Tongue (tissue), 2 donors: Measurements from ENCODE around the gene SLX4IP. TPM values are rescaled to one million over a fixed set of nuclear protein-coding genes. Genes with fewer than 3 reads are reported as not detected.

ENCODE experiments used
- DNase-seq: peaks from one replicate; pipeline ENCODE4 v3.0.0-alpha.2; 2015
- total RNA-seq: library from RNA; depleted of rRNA; stranded (reverse); fragments of >200 nt; gene quantifications from one replicate; pipeline ENCODE4 v1.2.3, GENCODE V29; 2014

The SLX4IP gene
- total RNA-seq, 1 donor from 2014 or later: 7.6 TPM

DNA sequence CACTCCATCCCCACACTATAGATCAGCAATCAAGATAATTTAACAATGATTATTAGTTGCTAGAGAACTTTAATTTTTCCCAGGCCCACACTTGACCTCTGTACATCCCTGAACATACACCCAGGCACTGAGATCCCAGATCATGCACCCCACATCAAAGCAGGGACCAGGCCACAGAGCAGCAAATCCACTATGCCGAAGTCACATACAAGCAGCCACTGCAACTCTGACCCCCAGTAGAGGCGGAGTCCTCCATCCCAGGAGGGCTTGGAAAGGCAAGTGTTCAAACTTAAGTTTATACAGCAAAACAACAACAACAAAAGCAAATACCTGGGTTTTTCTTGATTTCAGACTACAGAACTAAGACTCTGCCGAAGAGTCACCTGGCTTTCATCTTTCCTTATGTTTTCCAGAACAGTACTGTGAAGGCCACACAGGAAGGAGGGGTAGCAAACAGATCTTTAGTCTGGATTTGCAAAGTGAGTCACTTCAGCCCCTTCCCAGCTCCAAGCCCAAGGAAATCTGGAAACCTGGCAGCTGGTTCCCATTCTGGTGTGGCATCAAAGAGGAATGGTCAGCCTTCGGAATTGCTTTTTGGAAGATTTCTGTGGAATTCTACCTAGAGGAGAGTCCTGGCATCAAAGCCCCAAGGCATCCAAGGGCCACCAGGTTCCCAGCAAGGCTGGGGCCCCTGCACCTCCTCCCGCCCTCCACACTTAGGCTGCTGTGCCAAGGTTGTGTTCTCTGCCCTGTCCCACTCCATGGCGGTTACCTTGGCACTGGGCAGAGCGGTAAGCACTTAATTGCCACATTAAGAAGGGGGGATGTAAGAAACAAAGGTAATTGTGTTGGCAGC is 231.3 kb downstream of the SLX4IP start:
- no peak for DNase-seq

DNA sequence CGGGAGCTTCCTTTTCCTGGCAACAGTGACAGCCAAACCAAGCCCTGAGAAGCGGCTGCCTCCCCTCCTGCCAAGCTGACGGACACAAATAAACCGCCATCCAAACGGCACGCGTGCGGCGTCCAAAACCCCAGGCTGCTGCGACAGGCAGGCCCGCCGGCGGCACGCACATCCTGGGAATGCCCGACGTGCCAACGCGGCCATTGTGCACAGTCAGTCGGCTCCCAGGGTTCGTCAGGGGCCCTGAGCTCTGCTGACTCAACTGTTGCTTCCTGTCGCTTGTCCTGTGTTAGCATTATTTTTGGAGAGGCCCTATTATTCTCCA is 231.9 kb downstream of the SLX4IP start:
- no peak for DNase-seq

DNA sequence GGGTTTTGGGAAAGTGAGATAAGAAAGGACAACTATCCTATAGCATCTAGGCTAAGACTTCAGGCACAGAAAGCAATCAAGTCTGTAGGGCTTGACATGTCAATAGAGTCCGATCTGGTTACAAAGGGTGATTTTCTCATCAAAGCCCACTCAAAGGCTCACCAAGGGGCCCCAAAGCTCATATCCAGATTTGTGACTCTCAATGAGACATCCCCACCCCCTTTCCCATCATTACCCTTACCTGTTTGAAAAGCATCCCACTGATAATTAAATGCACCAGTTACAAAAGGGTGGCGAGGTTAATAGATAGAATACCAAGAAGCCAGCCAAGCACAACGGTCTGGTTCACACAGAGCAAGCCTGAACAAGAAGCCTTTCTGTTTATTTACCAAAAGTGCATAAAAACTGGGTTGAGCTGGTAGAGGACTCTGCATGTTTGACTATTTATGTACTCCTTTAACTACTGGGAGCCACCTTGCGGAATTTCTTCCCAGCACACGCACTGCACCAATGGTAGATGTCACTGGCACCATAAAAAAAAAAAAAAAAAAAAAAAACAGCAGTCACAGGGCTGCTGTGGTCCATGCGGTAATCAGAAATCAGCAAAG is 232.6 kb downstream of the SLX4IP start:
- no peak for DNase-seq

DNA sequence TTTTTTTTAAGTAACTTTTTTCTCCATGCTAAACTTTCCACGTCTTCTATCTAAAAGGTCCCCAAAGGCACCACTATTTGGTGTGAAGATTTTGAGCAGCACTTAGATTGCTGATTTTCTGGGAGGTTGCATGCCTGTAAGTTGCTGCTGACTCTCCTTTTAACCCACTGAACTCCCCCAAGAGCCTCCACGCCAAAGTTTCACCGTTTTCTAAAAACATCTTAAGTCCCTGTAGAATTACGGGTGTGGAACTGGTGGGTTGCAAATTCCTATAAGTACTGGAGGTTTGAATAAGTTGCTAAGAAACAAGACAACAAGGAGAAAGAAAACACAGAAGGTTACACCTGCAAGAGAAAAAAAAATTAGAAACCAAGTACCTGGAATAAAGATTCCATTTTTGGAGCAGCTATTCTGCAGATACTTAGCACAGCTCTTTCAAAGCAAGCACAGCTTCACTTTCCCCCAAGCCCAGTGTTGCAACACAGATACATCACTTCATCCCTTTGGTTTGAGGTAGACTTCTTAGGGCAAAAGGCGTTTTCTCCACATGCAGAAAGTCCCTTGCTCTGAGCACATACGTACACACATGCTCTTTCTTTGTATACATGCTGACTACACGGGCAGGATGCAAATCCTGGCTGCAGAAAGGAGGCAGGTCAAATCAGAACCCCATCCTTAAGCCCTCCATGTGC is 233.7 kb downstream of the SLX4IP start:
- DNase-seq: no peak

DNA sequence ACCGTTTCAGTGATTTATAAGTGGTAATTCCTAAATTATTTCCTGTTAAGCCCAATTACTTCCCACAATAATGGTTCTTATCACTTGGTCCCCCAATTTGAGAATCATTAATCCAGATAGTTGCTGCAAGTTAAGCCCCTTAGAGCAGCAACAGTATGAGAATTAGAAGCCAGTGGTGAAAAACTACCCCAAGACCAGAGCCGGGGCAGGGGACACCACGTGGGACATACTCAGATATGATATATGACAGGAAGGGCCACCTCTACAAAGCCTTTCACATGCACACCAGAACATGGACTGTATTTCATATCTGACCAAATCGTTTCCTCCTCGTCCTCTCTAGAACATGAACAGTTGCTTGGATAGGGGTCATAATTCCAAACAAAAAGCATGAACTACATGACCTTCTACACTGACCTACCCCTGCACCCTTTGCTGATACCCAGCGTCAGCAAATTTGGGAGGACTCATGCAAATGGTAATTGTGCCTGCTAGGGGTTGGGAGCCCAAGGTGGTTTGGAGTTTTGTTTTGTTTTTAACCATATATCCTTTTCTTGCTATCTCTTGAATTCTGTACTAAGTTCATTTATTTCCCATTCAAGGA is 234.8 kb downstream of the SLX4IP start:
- no peak for DNase-seq

DNA sequence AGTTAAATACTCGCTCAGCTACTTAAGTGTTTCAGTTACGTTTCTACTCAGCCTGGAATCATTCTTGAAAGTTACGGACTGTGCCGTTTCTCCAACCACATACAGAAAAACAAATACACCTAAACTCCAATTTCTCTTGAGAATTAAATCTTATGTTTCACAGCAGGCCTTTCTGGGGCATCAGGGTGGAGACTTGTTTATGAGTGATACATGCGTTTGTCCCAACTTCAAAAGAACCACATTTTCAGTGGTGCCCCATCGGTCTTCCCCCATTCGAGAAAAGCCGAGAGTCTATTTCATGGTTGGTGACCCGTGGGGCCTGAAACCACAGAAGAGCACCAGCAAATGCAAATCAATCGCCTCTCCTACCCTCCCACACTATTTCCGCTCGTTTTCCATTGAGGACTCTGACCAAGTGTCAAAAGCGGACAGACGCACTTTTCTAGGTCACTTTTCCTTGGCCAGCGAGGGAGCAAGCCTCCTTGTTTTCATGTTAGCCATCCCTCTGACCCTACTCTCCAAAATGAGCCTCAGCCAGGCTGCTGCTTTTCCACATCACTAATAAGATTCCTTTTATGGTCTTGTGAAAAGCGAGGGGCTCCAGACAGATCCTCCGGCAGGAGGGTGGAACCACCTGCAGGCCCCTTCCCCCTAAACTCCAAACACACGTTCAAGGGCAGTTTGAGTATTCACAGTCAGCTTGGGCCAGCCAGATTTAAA is 235.6 kb downstream of the SLX4IP start:
- DNase-seq: no peak

DNA sequence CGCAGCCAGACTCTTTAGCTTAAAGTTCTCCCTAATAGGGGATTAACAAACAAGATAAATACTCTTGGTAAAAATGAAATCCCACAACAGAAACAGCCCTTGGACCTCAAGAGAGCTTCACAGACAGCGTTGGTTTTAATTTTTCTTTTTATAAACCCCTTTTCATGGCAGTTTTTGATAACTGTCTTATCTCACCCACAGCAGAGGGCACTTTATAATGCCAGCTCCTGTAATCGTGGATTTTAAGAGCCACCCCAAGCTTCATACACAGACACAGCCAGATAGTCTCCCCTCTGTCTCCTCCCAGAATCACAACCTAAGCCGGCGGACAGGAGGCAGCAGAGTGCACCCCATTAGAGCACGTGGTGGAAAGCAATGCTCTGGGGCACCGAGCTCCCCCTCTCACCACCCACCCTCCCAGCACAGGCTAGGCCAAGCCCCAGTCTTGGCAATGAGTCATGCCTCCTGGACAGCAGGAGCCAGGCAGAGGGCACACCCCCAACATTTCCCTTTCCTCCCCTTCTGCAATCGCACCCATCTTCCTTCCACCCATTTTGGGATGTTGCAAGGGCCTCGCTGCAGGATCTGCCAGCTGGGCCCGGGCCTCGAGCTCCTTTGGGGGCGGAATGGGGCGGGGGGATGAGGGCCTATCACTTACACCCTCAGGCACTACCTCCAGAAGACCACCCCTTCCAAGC is 236.3 kb downstream of the SLX4IP start:
- peak; percentile 93 for DNase-seq

DNA sequence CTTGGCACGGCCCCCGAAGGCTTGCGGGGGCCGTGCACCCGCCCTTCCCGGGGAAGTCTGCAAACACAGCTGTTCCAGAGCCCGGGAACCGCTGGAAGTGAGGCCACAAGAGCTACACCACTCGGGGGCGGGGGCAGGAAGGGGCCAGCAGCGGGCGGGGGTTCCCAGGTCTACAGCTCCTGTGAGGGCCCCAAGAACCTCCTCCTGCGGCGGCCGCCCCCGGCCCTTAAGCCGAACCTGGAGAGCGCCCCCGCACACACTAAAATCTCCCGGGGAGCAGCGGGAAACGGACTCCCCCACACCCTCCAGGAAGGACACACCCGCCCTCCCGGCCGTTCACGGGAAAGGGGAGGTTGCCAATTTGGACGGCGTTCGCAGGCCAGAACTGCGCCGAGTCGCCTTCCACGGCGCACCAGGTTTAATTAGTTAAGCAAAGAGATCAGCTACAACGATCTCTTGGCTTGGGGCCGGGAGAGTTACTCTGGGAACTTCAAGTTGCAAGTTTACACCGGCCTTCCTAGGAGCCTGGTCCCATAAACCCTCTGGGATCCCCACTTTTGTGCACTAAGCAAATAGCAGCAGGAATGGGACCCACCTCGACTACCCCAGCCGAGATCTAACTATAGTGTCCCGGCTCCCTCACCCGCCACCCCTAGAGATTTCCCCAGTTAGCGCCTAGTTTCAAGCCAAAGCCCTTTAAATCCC is 237.0 kb downstream of the SLX4IP start:
- DNase-seq: peak; percentile 93

DNA sequence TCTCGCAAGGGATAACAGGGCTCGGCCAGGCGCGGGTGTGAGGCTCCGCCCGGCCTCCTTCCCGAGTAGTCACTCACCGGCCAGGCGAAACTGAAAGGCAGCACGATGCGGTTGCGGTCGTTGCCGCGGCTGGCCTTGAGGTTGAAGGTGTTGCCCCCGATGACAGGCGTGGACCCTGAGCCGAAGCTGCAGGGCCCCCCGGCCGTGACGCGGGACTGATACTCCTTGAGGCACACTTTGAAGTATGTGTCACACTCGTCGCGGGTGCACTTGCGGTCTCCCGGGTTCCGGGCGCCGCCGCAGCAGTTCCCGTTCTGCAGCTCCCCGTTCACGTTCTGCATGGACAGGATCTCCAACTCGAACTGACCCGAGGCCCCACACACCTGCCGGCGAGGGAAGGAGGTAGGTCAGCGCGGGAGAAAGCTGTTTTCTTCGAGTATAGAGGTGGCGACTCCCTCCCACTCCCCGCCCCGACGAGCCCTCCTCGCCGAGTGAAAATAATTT is 237.6 kb downstream of the SLX4IP start:
- DNase-seq: no peak

DNA sequence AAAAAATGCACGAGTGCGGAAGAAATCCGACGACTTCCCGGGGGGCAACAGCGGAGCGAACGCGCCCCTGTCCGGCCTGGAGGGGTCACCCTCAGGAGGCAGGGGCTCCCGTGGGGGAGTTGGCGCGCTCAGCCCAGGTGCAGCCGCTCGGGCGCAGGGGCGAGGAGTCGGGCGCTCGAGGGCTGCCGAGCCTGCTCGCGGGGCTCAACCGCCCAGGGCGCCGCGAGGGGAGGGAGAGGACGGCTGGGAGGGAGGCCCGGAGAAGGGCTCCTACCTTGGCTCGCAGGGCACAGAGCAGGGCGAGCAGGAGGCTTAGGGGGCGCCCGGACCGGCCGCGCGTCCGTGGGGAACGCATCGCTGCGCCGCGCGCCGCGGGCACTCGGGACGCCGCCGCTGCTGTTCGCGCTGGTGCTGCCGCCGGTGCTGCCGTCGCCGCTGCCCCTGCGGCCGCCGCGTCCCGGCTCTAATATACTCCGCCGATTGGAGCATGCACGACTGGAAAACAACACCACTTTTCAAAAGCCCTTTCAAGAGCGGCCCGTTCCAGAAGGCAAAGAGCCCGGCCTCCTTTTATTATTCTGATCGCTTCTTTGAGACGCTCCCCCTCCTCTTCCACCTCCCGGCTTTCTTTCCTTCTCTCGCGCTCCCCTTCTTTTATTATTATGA is 238.2 kb downstream of the SLX4IP start:
- no peak for DNase-seq

DNA sequence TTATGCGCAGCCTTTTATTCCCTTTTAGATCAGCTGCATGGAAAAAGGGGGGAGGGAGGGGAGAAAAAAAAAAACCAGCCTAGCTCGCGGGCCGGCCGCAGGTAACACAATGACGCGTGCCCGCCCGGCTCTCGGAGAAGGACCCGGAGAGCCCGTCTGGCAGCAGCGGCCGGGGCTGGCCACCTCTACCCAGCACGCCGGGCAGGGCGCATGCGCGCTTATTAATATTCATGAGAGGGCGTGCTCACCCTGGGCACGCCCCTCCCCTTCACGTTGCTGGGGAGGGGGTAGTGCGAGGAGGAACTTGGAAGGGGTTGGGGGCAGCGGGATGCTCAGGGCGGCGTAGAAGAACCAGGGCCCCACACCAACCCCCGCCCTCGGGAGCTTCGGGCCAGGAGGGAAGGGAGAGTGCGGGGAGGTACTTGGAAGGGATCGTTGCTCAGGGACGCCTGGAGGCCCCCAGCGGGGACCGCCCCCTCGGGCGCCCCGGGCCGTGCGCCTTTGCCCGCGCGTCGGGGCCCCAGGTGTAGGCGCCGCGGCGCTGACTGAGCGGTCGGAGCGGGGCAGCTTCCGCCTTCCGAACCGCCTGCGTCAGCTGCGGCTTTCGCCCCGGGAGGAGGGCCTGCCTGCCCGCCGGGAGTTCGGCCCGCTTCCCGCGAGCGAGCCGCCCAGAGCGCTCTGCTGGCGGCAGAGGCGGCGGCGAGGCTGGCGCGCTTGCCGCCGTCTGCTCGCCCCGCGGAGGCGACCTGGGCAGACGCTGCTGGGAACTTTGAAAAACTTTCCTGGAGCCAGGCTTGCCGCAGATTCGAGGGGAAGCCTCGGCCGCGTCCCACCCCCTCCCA is 239.0 kb downstream of the SLX4IP start, which contains the start of gene JAG1:
Gene JAG1 (minus strand): TSS at position 158 of the 842 bp plus-strand sequence. CDS start 469 bp downstream, outside the sequence.
- peak; percentile 98 for DNase-seq

DNA sequence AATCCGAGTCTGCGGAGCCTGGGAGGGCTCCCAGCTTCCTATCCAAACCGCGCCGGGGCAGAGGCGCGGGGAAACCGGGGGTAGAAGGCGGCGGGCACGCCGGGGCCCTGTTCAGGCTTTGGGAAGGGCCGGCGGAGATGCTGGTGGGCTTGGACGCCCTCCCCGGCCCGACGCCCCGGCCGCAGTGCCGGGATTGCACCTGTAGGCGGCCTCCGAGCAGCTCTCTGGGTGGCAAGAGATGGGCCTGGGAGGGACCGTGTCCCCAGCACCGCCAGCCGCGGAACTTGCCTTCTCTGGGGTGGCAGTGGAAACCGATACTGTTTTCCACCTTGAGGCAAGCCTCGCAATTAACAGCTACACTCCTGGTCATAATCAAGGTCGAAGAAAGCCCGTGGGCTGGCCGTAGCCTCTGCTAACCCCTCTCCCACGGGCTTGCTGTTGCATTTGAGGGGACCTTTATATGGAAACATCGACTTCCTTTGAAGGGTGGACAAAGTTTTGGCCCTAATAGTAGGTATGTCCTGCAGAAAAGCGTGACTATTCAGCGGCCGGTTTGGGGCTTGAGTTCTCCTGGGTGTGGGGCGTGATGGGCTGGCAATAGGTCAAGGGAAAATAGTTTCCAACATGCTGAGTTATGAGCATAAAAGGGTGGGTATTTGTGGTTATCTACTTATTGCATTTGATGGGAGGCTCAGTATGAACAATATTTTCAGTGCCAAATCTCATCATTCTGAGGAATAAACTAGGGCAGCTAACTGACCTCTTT is 239.8 kb downstream of the SLX4IP start:
- DNase-seq: peak; percentile 86

DNA sequence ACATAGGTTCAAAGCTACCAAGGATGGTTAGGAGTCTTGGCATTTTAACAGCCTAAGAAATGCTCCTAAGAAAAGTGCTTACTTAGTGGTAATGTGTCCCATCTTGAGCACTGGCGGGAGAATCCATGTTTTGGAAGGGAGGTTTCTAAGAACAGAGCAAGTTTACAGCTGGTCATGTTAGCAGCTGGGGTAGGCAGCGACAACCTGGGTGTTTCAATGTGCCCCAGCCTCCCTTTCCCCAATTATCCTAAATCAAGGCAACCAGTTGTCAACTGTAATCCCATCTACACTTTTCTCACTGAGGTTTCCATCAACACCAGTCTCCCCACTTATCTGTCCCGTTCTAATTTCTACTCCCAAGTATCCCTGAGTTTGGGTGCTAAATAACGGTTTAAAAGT is 240.3 kb downstream of the SLX4IP start:
- DNase-seq: no peak

DNA sequence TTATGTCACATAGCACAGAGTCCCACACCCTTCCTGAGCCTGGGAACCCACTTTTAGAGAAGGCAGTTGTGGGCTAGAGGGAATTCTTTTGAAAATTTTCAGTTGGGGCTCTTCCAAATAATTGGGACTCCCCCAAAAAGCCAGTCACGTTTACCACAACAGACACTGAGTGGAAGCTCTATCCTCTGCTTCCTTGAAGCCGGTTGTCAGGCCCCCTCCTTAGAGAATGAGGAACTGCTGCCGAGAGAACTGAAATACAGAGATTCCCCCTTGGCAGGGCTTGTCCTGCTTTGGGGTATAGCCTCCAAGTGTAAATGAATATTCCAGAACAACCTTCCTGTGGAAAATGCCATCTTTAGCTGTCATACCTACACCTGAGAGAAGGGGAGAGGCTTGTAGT is 241.4 kb downstream of the SLX4IP start:
- no peak for DNase-seq
